ENCODE results near the gene ADAMTS8.

DNA sequence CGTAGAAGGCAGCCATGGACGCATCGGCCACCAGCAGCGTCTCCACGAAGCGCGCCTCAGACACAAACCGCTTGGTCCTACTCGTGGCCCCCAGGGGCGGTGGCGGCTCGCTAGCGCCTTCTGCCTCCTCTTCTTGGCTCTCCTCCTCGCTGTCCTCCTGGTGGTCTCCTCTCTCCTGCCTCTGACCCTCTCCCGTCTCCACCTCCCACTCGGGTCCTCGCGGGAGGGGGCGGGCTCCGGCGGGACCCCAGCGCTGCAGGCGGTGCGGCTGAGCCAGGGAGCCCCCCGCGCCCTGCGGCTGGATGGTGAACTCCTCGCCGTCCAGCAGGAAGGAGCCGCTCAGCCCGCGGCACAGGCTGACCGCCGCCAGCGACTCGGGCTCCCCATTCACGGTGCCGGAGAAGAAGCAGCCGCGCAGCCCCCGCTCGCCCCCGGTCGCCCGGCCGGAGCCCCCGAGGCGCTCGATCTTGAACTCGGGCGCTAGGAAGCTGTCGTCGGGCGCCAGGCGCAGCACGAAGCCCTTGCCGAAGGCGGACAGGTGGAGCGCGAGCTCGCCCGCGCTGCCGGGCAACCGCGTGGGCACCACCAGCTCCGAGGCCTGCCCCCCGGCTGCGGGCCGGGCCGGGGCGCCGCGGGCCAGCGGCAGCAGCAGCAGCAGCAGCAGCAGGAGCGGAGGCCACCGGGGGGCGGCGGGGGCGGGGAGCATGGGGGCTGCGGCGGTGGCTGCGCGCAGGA lies 661 bp downstream of the ADAMTS8 start:
- TF ChIP-seq, protein P1, sequence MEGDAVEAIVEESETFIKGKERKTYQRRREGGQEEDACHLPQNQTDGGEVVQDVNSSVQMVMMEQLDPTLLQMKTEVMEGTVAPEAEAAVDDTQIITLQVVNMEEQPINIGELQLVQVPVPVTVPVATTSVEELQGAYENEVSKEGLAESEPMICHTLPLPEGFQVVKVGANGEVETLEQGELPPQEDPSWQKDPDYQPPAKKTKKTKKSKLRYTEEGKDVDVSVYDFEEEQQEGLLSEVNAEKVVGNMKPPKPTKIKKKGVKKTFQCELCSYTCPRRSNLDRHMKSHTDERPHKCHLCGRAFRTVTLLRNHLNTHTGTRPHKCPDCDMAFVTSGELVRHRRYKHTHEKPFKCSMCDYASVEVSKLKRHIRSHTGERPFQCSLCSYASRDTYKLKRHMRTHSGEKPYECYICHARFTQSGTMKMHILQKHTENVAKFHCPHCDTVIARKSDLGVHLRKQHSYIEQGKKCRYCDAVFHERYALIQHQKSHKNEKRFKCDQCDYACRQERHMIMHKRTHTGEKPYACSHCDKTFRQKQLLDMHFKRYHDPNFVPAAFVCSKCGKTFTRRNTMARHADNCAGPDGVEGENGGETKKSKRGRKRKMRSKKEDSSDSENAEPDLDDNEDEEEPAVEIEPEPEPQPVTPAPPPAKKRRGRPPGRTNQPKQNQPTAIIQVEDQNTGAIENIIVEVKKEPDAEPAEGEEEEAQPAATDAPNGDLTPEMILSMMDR (optimal IDR thresholded peaks at IDR 0.05 in 1 of 3, IDR thresholded peaks at IDR 0.05 in 1 of 3, conservative IDR thresholded peaks at IDR 0.05 in 1 of 3; ENCODE audit: extremely low read depth in 1 of 3, insufficient read depth in 2 of 3, low read length in 3 of 3), result peak in 1 of 3 experiments; percentile 33
- TF ChIP-seq EZH2 (IDR thresholded peaks at IDR 0.05; ENCODE audit: low read length), result peak; percentile 99
